Measurements from ENCODE around the gene OTULIN.

Gene OTULIN

GRCh38 chr5:14707811-14708390, 43.4 kb downstream of the OTULIN start:
- DNase-seq (ENCODE audit: low read depth) = no peak
- TF ChIP-seq CTCF (IDR thresholded peaks at IDR 0.05; ENCODE audit: control insufficient read depth, extremely low read depth, insufficient read depth) = no peak
- no peak overlapping the region for H3K4me3 ChIP-seq (ENCODE audit: low read depth, low read length)

GRCh38 chr5:14708551-14708950, 44.0 kb downstream of the OTULIN start:
- no peak for DNase-seq (ENCODE audit: low read depth)
- no peak overlapping the region for H3K4me3 ChIP-seq (ENCODE audit: low read depth, low read length)
- TF ChIP-seq CTCF (IDR thresholded peaks at IDR 0.05; ENCODE audit: control insufficient read depth, extremely low read depth, insufficient read depth) = no peak

- no peak for TF ChIP-seq CTCF (IDR thresholded peaks at IDR 0.05; ENCODE audit: control insufficient read depth, extremely low read depth, insufficient read depth)
- no peak for DNase-seq (ENCODE audit: low read depth)
- H3K4me3 ChIP-seq (ENCODE audit: low read depth, low read length) = no peak overlapping the region
Measured at GRCh38 chr5:14710313-14710994, 45.9 kb downstream of the OTULIN start.

GRCh38 chr5:14712131-14712530, 47.6 kb downstream of the OTULIN start:
- no peak for DNase-seq (ENCODE audit: low read depth)
- no peak overlapping the region for H3K4me3 ChIP-seq (ENCODE audit: low read depth, low read length)
- no peak for TF ChIP-seq CTCF (IDR thresholded peaks at IDR 0.05; ENCODE audit: control insufficient read depth, extremely low read depth, insufficient read depth)

- TF ChIP-seq CTCF (IDR thresholded peaks at IDR 0.05; ENCODE audit: control insufficient read depth, extremely low read depth, insufficient read depth) = no peak
- DNase-seq (ENCODE audit: low read depth) = no peak
- H3K4me3 ChIP-seq (ENCODE audit: low read depth, low read length) = no peak overlapping the region
Measured at GRCh38 chr5:14712666-14713065, 48.1 kb downstream of the OTULIN start.

- H3K4me3 ChIP-seq (ENCODE audit: low read depth, low read length) = no peak overlapping the region
- no peak for DNase-seq (ENCODE audit: low read depth)
- TF ChIP-seq CTCF (IDR thresholded peaks at IDR 0.05; ENCODE audit: control insufficient read depth, extremely low read depth, insufficient read depth) = no peak
Measured at GRCh38 chr5:14713476-14714390, 49.2 kb downstream of the OTULIN start.

All from LNCaP clone FGC (cell line).